GM12801 (cell line): ENCODE measurements around the gene MAP2.

Source experiments
- TF ChIP-seq, protein P1 (sequence below): IDR thresholded peaks from one replicate; pipeline ENCODE4 v1.5.1; 2011; ENCODE audit warnings: control low read depth; ENCODE audit not compliant: insufficient read length; ENCODE audit errors: extremely low read depth

Gene MAP2

DNA sequence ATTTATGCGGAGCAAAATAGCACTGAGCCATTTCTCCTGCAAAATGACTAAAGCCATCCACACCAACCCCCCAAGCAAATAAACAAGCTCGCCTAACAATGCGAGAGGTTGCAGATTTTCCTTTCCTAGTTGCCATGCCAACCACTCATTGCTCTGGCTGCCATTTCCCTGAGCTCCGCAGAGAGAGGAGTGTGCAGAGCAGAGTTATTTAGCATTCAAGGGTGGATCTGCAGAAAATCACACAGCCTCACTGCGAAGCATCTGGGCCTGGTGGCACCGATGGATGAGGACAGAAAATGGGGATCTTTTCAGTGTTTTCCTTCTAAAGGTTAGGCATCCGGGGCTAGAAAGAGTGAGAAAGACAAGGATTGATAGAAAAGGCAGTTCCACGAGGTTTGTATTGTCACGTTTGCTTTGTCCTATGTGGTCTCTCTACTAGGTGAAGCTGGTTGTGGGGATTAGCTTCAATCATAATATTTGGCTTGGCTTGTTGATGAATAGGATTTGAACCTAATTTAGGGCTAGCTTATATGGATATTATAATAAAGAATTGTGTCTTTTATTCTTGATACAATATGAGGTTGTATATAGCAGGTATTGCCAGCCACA is 237.5 kb downstream of the MAP2 start:
- TF ChIP-seq, protein P1, sequence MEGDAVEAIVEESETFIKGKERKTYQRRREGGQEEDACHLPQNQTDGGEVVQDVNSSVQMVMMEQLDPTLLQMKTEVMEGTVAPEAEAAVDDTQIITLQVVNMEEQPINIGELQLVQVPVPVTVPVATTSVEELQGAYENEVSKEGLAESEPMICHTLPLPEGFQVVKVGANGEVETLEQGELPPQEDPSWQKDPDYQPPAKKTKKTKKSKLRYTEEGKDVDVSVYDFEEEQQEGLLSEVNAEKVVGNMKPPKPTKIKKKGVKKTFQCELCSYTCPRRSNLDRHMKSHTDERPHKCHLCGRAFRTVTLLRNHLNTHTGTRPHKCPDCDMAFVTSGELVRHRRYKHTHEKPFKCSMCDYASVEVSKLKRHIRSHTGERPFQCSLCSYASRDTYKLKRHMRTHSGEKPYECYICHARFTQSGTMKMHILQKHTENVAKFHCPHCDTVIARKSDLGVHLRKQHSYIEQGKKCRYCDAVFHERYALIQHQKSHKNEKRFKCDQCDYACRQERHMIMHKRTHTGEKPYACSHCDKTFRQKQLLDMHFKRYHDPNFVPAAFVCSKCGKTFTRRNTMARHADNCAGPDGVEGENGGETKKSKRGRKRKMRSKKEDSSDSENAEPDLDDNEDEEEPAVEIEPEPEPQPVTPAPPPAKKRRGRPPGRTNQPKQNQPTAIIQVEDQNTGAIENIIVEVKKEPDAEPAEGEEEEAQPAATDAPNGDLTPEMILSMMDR = no peak

DNA sequence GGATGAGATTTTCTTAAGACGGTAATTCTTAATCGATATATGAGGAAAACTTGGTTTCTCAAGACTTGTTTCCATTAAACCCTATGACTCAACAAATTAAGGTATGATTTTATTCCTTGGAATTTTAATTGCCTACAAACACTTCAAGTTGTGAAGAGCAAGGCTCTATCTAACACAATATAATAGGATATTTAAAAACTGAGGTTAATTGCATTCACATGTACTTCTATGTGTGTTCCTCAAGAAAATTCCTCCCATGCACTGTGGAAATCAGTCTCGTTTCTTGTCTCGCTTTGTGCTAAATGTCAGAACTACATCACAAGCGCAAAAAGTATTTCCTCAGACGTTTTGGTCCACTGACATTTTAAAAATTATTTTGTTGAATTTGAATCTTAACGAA is 238.2 kb downstream of the MAP2 start:
- TF ChIP-seq, protein P1 = no peak

DNA sequence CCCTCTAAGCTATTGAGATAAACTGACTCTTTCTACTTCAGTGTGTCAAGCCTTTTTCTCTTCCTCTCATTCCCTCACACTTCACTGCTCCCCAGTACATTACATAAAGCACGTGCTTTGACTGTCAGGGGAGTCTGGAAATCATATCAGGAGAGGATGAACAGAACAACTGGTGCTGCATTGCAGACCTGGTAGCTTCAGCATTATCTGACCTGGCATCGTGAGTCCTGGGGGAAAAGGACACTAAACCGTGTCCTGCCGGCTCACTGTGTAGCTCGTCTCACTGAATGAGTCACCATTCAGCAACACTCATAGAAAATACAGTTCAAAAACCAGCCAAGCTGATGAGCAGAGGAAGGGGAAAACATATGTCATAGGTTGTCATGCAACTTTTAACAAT is 239.3 kb downstream of the MAP2 start:
- TF ChIP-seq, protein P1 = no peak

DNA sequence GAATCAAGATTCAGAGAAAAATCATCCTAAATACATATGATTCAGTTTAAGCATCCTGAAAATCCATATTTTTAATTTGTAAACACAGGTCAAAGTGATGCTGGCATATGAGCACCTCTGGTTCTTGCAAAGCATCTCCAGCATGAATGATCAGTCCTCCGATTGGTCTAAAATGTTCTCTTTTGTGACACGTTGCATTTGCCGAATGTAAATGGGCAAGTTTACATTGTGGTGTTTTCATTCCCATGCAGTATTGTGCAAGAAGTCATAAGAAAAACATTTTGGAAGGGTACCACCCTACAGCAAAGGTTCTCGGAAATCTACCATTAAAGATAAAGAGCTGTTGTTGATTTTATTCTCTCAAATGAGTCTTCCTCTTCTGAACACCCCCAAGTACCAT is 239.8 kb downstream of the MAP2 start:
- TF ChIP-seq, protein P1 = no peak

DNA sequence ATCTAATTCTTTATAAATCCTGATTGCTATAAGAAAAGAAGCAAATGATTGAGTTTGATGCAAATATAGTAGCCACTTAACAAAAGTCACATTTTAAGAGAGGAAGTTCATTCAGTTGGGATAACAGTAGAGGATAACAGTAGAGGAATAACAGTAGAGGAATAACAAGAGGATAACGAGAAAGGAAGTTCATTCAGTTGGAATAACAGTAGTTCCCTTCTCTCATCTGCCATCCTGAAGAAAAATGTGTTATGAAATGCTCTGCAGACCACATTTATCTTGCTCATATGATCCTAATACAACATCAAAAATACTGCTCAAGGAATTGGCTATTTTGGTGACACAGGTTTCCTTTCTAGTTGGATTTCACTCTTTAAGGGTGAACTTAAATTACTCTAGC is 242.4 kb downstream of the MAP2 start:
- TF ChIP-seq, protein P1 = no peak

DNA sequence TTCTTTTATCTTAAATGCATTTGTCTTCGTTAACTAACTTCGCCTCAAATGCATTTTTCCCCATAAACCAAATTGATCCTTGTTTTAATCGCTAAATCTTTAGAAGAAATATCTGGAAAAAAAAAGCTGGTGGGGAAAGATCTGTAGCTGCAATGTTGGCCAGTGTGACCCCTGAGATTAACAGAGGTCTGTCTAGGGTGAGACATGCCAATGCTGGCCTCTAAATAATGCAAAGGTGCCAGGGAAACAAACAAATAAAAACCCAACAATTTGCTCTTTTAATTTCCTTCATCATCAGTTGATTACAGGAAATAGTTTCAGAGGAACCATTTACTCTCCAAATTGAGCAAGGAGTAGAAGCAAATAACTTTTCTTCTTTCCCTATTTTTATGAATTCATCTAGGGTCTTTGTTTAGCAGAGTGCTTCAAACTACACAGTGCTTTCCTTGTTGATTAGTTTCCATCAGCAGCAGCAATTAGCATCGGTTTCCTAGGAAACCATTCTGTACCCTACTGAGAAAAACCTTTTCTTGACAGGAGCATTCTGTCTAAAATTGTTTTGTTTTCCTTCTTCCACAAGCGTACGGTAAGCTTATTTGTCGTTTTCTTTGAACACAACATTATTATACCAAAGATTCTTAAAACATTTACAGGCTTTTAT is 247.3 kb downstream of the MAP2 start:
- TF ChIP-seq, protein P1 = no peak

DNA sequence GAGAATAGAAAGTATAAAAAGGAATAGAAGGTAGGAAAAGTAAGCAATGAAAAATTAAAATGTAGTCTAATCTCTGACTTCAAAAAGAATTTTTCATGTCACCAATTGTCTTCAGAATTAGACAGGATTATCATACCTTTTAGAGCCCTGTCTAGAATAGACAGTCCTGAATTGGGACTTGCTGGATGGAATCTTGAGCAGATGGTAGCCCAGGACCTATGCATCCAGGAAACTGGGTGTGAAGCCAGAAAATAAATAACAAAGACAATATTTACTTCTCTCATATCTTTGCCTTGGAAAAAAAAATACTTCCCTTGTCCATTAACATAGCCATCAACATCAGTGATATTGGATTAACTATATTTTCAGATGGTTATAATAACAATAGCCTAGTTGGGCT is 250.0 kb downstream of the MAP2 start:
- TF ChIP-seq, protein P1 = no peak

DNA sequence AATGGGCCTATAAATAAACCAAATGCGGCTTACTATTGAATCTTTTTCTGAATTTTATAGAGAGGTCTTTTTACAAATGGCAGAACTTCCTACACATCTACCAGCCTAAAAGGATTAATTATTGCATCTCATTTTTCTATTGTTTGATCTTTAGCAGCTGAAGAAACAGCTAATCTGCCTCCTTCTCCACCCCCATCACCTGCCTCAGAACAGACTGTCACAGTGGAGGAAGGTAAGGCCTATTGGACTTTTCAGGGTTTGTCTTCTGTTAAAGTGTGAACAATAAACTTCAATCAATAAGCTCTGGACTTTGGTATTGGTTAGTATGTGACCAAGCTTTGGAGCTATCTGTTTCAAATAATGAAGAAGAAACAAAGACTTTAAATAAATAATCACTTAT is 256.7 kb downstream of the MAP2 start:
- TF ChIP-seq, protein P1 = no peak
